Mononuclear cell (primary cell): ENCODE data around the gene SLC13A5. TPM values are rescaled to one million over a fixed set of nuclear protein-coding genes. Genes with fewer than 3 reads are reported as not detected.
"Not testable (repeated sequence)": the region's sequence is repeated elsewhere in the genome, so short reads cannot be mapped to it uniquely, and the experiment has no call there.

ENCODE experiments used
- H3K27me3 ChIP-seq: 2 replicates; pipeline ENCODE4 v1.6.0; 2011; ENCODE audit warnings: low read length, control low read depth; ENCODE audit not compliant: insufficient read depth
- H3K4me1 ChIP-seq: 2 replicates; pipeline ENCODE4 v1.5.1; 2011; ENCODE audit warnings: mild to moderate bottlenecking, low read length, control low read depth; ENCODE audit not compliant: insufficient read depth
- H3K4me3 ChIP-seq: 2 replicates; pipeline ENCODE4 v1.5.1; 2011; ENCODE audit warnings: mild to moderate bottlenecking, low read length, moderate library complexity
- H3K9me3 ChIP-seq: 2 replicates; pipeline ENCODE4 v1.5.1; 2011; ENCODE audit warnings: low read depth, mild to moderate bottlenecking, control low read depth, low read length
- total RNA-seq: library from RNA; depleted of rRNA; stranded (reverse); fragments of >200 nt; gene quantifications from one replicate; pipeline ENCODE4 v1.2.3, GENCODE V29; 2012

The SLC13A5 gene
- total RNA-seq, 1 donor, result not detected

- no peak overlapping the region for H3K4me3 ChIP-seq
- H3K9me3 ChIP-seq, result no peaks in the 10 kb centered on the region
Measured at GRCh38 chr17:6700948-6701307, 12.2 kb downstream of the SLC13A5 start.

GRCh38 chr17:6699997-6700947, 12.9 kb downstream of the SLC13A5 start:
- H3K9me3 ChIP-seq, result no peaks in the 10 kb centered on the region
- H3K4me1 ChIP-seq, result no peaks in the 10 kb centered on the region
- H3K27me3 ChIP-seq, result no peaks in the 10 kb centered on the region
- H3K4me3 ChIP-seq, result no peak overlapping the region

More at GRCh38 chr17:6700948-6701307, 12.2 kb downstream of the SLC13A5 start:
- no peaks in the 10 kb centered on the region for H3K27me3 ChIP-seq
- no peaks in the 10 kb centered on the region for H3K4me1 ChIP-seq

- H3K27me3 ChIP-seq, result no peaks in the 10 kb centered on the region
- no peaks in the 10 kb centered on the region for H3K4me1 ChIP-seq
- H3K4me3 ChIP-seq, result no peak overlapping the region
- H3K9me3 ChIP-seq, result no peaks in the 10 kb centered on the region
Measured at GRCh38 chr17:6698004-6698403, 15.2 kb downstream of the SLC13A5 start.

- Histone ChIP-seq H3K4me3 (no peak overlapping the region), H3K27me3 (peaks cover 3% of the 10 kb centered on the region), H3K9me3 (no peaks in the 10 kb centered on the region), H3K4me1 (no peaks in the 10 kb centered on the region)
Measured at GRCh38 chr17:6696906-6697305, 16.3 kb downstream of the SLC13A5 start.

GRCh38 chr17:6695565-6695964, 17.6 kb downstream of the SLC13A5 start:
- Histone ChIP-seq H3K4me3 (no peak overlapping the region), H3K4me1 (no peaks in the 10 kb centered on the region), H3K9me3 (no peaks in the 10 kb centered on the region), H3K27me3 (peaks cover 3% of the 10 kb centered on the region)

- H3K9me3 ChIP-seq, result no peaks in the 10 kb centered on the region
- H3K27me3 ChIP-seq, result peaks cover 3% of the 10 kb centered on the region
- H3K4me1 ChIP-seq, result no peaks in the 10 kb centered on the region
- H3K4me3 ChIP-seq, result no peak overlapping the region
Measured at GRCh38 chr17:6695051-6695450, 18.1 kb downstream of the SLC13A5 start.

- H3K4me3 ChIP-seq, H3K27me3 ChIP-seq, H3K9me3 ChIP-seq, H3K4me1 ChIP-seq: not testable (repeated sequence)
Measured at GRCh38 chr17:6691958-6692357, 21.2 kb downstream of the SLC13A5 start.

GRCh38 chr17:6691546-6691945, 21.6 kb downstream of the SLC13A5 start:
- Histone ChIP-seq H3K4me1 (no peaks in the 10 kb centered on the region), H3K9me3 (no peaks in the 10 kb centered on the region), H3K27me3 (peaks cover 3% of the 10 kb centered on the region), H3K4me3 (no peak overlapping the region)

- Histone ChIP-seq H3K27me3 (peaks cover 3% of the 10 kb centered on the region), H3K9me3 (no peaks in the 10 kb centered on the region), H3K4me1 (no peaks in the 10 kb centered on the region), H3K4me3 (no peak overlapping the region)
Measured at GRCh38 chr17:6690641-6691040, 22.5 kb downstream of the SLC13A5 start.

- H3K9me3 ChIP-seq, result no peaks in the 10 kb centered on the region
- no peak overlapping the region for H3K4me3 ChIP-seq
- H3K27me3 ChIP-seq, result peaks cover 3% of the 10 kb centered on the region
- no peaks in the 10 kb centered on the region for H3K4me1 ChIP-seq
Measured at GRCh38 chr17:6688944-6689343, 24.2 kb downstream of the SLC13A5 start.

- no peak overlapping the region for H3K4me3 ChIP-seq
- H3K9me3 ChIP-seq, result no peaks in the 10 kb centered on the region
- H3K27me3 ChIP-seq, result no peaks in the 10 kb centered on the region
- no peaks in the 10 kb centered on the region for H3K4me1 ChIP-seq
Measured at GRCh38 chr17:6686026-6686425, 27.1 kb downstream of the SLC13A5 start.

GRCh38 chr17:6684881-6685767, 28.0 kb downstream of the SLC13A5 start:
- Histone ChIP-seq H3K4me1 (no peaks in the 10 kb centered on the region), H3K4me3 (no peak overlapping the region), H3K9me3 (no peaks in the 10 kb centered on the region), H3K27me3 (peaks cover 3% of the 10 kb centered on the region)

GRCh38 chr17:6684460-6684783, 28.7 kb downstream of the SLC13A5 start:
- no peaks in the 10 kb centered on the region for H3K9me3 ChIP-seq
- no peaks in the 10 kb centered on the region for H3K4me1 ChIP-seq
- peaks cover 3% of the 10 kb centered on the region for H3K27me3 ChIP-seq
- H3K4me3 ChIP-seq, result no peak overlapping the region

- Histone ChIP-seq H3K4me3 (no peak overlapping the region), H3K9me3 (no peaks in the 10 kb centered on the region), H3K27me3 (peaks cover 8% of the 10 kb centered on the region), H3K4me1 (no peaks in the 10 kb centered on the region)
Measured at GRCh38 chr17:6683730-6684459, 29.3 kb downstream of the SLC13A5 start.
